Ishikawa (cell line): Measurements from ENCODE around the gene GRIP2.

ENCODE experiments used
- CEBPB ChIP-seq: IDR thresholded peaks from 2 replicates; pipeline ENCODE4 v1.6.1; 2012
- CREB1 ChIP-seq: IDR thresholded peaks from 2 replicates; pipeline ENCODE4 v1.6.1; 2012; ENCODE audit warnings: low read depth
- EGR1 ChIP-seq: IDR thresholded peaks from 2 replicates; pipeline ENCODE4 v1.6.1; 2012
- EP300 ChIP-seq: IDR thresholded peaks from 2 replicates; pipeline ENCODE4 v1.6.1; 2012; ENCODE audit warnings: borderline replicate concordance
- FOXM1 ChIP-seq: IDR thresholded peaks from 2 replicates; pipeline ENCODE4 v1.6.1; 2012; ENCODE audit warnings: low read depth, borderline replicate concordance
- NFIC ChIP-seq: IDR thresholded peaks from 2 replicates; pipeline ENCODE4 v1.6.1; 2012
- RAD21 ChIP-seq: IDR thresholded peaks from 2 replicates; pipeline ENCODE4 v1.6.1; 2012; ENCODE audit warnings: low read depth
- REST ChIP-seq: IDR thresholded peaks from 2 replicates; pipeline ENCODE4 v1.6.1; 2012; ENCODE audit warnings: low read depth, mild to moderate bottlenecking
- TAF1 ChIP-seq: IDR thresholded peaks from 2 replicates; pipeline ENCODE4 v1.6.1; 2012; ENCODE audit warnings: low read depth, mild to moderate bottlenecking
- TCF12 ChIP-seq: IDR thresholded peaks from 2 replicates; pipeline ENCODE4 v1.6.1; 2012; ENCODE audit warnings: low read depth
- TEAD4 ChIP-seq: IDR thresholded peaks from 2 replicates; pipeline ENCODE4 v1.6.1; 2012
- YY1 ChIP-seq: IDR thresholded peaks from 2 replicates; pipeline ENCODE4 v1.6.1; 2012; ENCODE audit warnings: low read depth
- ZBTB7A ChIP-seq: IDR thresholded peaks from 2 replicates; pipeline ENCODE4 v1.6.1; 2012; ENCODE audit warnings: low read depth
- TF ChIP-seq, protein P1 (sequence below): IDR thresholded peaks from 2 replicates; pipeline ENCODE4 v1.6.1; 2012
- TF ChIP-seq, protein P2 (sequence below): IDR thresholded peaks from 2 replicates; pipeline ENCODE4 v1.6.1; 2012

The GRIP2 gene

DNA sequence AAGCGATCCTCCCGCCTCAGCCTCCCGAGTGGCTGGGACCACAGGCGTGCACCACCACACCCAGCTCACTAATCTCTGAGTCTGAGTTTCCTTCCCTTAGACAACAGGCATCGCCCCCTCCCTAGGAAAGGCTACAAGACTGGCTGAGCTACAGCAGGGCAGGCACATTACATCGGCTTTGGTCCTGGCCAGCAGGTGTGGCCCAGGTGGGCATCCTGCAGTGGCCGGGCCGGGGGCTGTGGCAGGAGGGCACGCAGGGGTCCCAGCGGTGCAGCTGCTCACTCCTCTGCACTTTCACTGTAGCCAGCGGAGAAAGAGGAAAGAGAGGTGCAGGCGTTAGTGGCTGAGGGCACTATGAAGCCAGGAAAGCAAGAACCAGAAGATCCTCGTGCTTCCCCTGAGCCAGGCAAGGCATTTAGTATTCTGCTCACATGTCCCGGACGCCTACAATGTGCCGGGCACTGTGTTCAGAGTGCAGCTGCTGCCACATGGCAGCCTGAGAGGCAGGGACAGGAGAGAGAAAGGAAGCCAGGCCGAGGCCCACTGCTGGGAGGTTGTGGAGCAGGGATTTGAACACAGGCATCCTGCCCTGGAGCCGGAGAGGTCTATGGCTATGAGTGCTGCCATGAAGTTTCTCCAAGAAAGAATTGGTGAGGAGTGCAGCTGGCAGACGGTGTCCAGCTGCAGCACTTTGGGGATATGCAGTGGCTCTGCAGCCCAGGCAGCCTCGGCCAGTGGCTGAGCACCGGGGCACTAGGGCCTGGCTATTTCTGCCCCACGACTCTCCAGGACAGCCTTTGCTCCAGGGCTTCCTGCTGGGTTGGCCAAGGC is 22.3 kb downstream of the GRIP2 start:
- TF ChIP-seq FOXM1 (no peak), EGR1 (no peak), YY1 (no peak), CEBPB (no peak), CREB1 (no peak), NFIC (no peak), REST (no peak), TAF1 (no peak)
- TF ChIP-seq, protein P1, sequence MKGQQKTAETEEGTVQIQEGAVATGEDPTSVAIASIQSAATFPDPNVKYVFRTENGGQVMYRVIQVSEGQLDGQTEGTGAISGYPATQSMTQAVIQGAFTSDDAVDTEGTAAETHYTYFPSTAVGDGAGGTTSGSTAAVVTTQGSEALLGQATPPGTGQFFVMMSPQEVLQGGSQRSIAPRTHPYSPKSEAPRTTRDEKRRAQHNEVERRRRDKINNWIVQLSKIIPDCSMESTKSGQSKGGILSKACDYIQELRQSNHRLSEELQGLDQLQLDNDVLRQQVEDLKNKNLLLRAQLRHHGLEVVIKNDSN: no peak
- TF ChIP-seq, protein P2, sequence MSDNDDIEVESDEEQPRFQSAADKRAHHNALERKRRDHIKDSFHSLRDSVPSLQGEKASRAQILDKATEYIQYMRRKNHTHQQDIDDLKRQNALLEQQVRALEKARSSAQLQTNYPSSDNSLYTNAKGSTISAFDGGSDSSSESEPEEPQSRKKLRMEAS: no peak

DNA sequence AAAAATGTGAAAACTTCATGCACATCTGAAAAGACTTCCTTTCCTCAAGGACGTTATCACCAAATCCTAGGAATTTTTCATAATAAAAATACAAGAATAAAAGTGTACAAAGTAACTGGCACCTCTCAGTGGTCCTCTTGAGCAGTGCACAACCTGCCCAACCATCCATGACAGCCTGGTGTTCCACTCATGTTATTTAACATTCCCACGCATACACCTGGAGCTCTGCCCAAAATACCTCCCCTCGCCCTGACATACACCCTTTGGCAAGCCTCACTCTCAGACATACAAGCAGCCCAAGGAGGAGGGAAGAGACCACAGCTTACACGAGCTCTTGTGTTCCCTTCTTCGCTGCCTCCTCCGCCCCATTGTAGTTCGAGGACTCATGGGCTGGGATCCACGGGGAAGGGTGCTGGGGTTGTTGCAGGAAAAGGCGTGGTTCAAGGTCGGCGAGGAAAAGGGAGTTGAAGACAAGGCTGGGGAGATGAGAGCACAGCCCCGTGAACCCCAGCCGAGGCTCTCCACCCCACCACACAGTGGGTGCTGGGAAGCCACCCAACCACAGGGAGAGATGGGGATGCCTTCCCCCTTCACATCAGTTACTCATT is 23.3 kb downstream of the GRIP2 start:
- TF ChIP-seq TEAD4: no peak

DNA sequence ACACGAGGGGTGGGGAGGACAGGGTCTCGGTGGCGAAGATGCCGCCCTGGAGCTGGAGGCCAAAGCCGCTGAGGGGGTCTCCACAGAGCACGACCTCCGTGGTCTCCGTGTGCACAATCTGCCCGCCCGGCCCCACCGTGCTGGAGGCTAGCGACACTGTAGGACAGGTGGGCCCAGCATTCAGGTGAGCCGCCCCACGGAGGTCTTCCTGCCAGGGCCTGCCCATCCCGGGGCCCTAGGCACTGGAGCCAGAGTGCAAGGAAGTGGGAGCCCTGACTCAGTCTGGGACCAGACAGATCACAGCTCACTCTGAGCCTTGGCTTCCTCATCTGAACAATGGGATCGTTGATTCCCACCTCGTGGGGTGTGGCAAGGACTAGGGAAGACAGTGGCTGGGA is 25.8 kb downstream of the GRIP2 start:
- TF ChIP-seq, protein P1: no peak
- TF ChIP-seq EP300: no peak
- no peak for TF ChIP-seq TCF12
- no peak for TF ChIP-seq NFIC
- no peak for TF ChIP-seq CEBPB
- TF ChIP-seq FOXM1: no peak
- TF ChIP-seq CREB1: no peak
- no peak for TF ChIP-seq TEAD4

DNA sequence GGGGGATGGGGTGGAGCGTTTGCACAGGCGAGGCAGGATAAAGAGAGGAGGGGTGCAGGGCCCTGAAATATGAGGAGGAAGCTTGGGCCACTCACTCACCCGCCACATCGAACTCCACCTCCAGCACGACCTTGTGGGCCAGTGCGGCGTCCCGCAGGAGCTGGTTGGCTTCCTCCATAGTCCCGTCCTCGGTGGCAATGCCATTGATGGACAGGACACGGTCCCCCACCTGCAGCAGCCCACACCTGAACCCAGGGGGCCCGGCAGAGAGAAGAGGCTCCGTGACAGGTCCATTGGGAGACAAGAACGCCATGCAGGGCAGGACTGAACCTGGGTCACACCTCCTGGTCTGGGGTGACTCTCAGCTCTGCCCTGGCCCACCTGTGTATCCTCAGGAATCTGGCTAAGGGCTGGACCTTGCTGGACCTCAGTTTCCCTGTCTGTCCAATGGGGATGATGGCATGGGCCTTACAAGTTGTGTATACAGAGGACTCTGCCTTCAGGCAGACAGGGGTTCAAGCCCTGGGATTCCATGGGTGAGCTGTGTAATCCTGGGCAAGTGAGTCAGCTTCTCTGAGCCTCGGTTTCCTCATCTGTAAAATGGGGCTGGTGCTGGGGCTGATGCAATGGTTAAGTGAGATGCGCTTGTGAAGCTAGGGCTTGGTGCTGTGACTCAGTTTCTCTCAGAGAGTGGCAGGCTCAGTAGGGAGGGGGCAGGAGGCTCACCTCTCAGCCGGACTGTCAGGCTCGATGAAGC is 26.4 kb downstream of the GRIP2 start:
- TF ChIP-seq YY1: no peak
- TF ChIP-seq CEBPB: no peak
- no peak for TF ChIP-seq REST
- TF ChIP-seq, protein P2: no peak
- TF ChIP-seq, protein P1: no peak
- no peak for TF ChIP-seq RAD21
- no peak for TF ChIP-seq TAF1
- no peak for TF ChIP-seq NFIC
- no peak for TF ChIP-seq EP300

- no peak for TF ChIP-seq TAF1
- TF ChIP-seq EP300: no peak
- TF ChIP-seq YY1: no peak
- TF ChIP-seq, protein P2: no peak
- TF ChIP-seq, protein P1: no peak
- TF ChIP-seq CEBPB: no peak
- TF ChIP-seq RAD21: no peak
- TF ChIP-seq REST: no peak
- no peak for TF ChIP-seq TEAD4
- TF ChIP-seq ZBTB7A: no peak
These were observed 27.2 kb downstream of the GRIP2 start for GRCh38 chr3:14512942-14513327.
